Measurements from ENCODE around the gene MYOM3.

MYOM3 gene

GRCh38 chr1:24111996-24112779 lies at the start of gene MYOM3:
MYOM3 (minus strand) TSS chr1:24112135; CDS start chr1:24108636, 3,499 bp downstream.
- no peak for DNase-seq

GRCh38 chr1:24161270-24161669 lies 49.3 kb upstream of the MYOM3 start:
- no peak for DNase-seq

GRCh38 chr1:24159366-24159765 lies 47.4 kb upstream of the MYOM3 start:
- no peak for DNase-seq

GRCh38 chr1:24157918-24158481 lies 46.1 kb upstream of the MYOM3 start:
- no peak for DNase-seq

GRCh38 chr1:24156542-24157260 lies 44.8 kb upstream of the MYOM3 start:
- DNase-seq: no peak

- DNase-seq: peak; percentile 16
Observed at GRCh38 chr1:24155011-24155782, 43.3 kb upstream of the MYOM3 start.

- no peak for DNase-seq
Observed at GRCh38 chr1:24154215-24154614, 42.3 kb upstream of the MYOM3 start.

- DNase-seq: no peak
Observed at GRCh38 chr1:24152631-24153494, 40.9 kb upstream of the MYOM3 start.

GRCh38 chr1:24151175-24151533 lies 39.2 kb upstream of the MYOM3 start:
- no peak for DNase-seq

GRCh38 chr1:24150234-24151174 lies 38.6 kb upstream of the MYOM3 start:
- peak; percentile 73 for DNase-seq

- no peak for DNase-seq
Observed at GRCh38 chr1:24149866-24150233, 37.9 kb upstream of the MYOM3 start.

- DNase-seq: no peak
Observed at GRCh38 chr1:24147816-24148215, 35.9 kb upstream of the MYOM3 start.

- DNase-seq: no peak
Observed at GRCh38 chr1:24147194-24147593, 35.3 kb upstream of the MYOM3 start.

- no peak for DNase-seq
Observed at GRCh38 chr1:24142546-24143534, 30.9 kb upstream of the MYOM3 start, which contains the start of gene IL22RA1. IL22RA1 (minus strand) TSS chr1:24143140; CDS start chr1:24143082, 58 bp downstream.

- DNase-seq: no peak
Observed at GRCh38 chr1:24141311-24141997, 29.5 kb upstream of the MYOM3 start.

GRCh38 chr1:24140741-24141181 lies 28.8 kb upstream of the MYOM3 start:
- DNase-seq: no peak

- no peak for DNase-seq
Observed at GRCh38 chr1:24139841-24140425, 28.0 kb upstream of the MYOM3 start.

- no peak for DNase-seq
Observed at GRCh38 chr1:24139222-24139489, 27.2 kb upstream of the MYOM3 start.

All from NCI-H2029 treated with DMSO at 0.1 percent for 48 hours (cell line).